Loucy (cell line): ENCODE results near the gene CLEC16A.

Experiments
- H2AFZ ChIP-seq: fragments of 200-600 bp; sonication (generic); 2 replicates; pipeline ENCODE4 v1.6.0; 2016; ENCODE audit warnings: antibody characterized with exemption, mild to moderate bottlenecking, low read length, moderate library complexity
- H3F3A ChIP-seq: fragments of 200-600 bp; 2 replicates; pipeline ENCODE4 v1.6.0; 2016; ENCODE audit warnings: antibody characterized with exemption, low read depth, mild to moderate bottlenecking
- H3K27me3 ChIP-seq: fragments of 200-600 bp; sonication (generic); 2 replicates; pipeline ENCODE4 v1.6.1; 2014; ENCODE audit warnings: low read length, mild to moderate bottlenecking; ENCODE audit not compliant: insufficient read depth, poor library complexity, severe bottlenecking
- H3K36me3 ChIP-seq: fragments of 200-600 bp; sonication (generic); 2 replicates; pipeline ENCODE4 v1.6.1; 2016; ENCODE audit warnings: low read length; ENCODE audit not compliant: insufficient read depth
- H3K4me1 ChIP-seq: fragments of 200-600 bp; sonication (generic); 2 replicates; pipeline ENCODE4 v1.5.1; 2014; ENCODE audit warnings: low read length, mild to moderate bottlenecking; ENCODE audit not compliant: insufficient read depth, poor library complexity, severe bottlenecking
- H3K4me2 ChIP-seq: fragments of 200-600 bp; sonication (generic); 2 replicates; pipeline ENCODE4 v1.6.0; 2014; ENCODE audit warnings: antibody characterized with exemption, low read length, low read depth, mild to moderate bottlenecking; ENCODE audit not compliant: poor library complexity, severe bottlenecking
- H3K4me3 ChIP-seq: fragments of 200-600 bp; sonication (generic); 2 replicates; pipeline ENCODE4 v1.5.1; 2014; ENCODE audit warnings: low read length, mild to moderate bottlenecking, mixed read lengths; ENCODE audit not compliant: poor library complexity, severe bottlenecking
- H3K79me2 ChIP-seq: fragments of 200-600 bp; sonication (generic); 2 replicates; pipeline ENCODE4 v1.6.1; 2014; ENCODE audit warnings: low read length; ENCODE audit not compliant: insufficient read depth
- H3K9ac ChIP-seq: fragments of 200-600 bp; sonication (generic); 2 replicates; pipeline ENCODE4 v1.6.0; 2014; ENCODE audit warnings: mild to moderate bottlenecking, low read depth, low read length, moderate library complexity; ENCODE audit not compliant: poor library complexity, severe bottlenecking
- H3K9me2 ChIP-seq: fragments of 200-600 bp; sonication (generic); replicated peaks from 2 replicates; pipeline ENCODE4 v1.6.1; 2016; ENCODE audit warnings: low read depth, low read length, mixed read lengths
- H3K9me3 ChIP-seq: fragments of 200-600 bp; sonication (generic); 2 replicates; pipeline ENCODE4 v1.6.1; 2014; ENCODE audit warnings: mild to moderate bottlenecking, antibody characterized with exemption, low read length, low read depth; ENCODE audit not compliant: insufficient read depth
- H4K20me1 ChIP-seq: fragments of 200-600 bp; sonication (generic); 2 replicates; pipeline ENCODE4 v1.6.0; 2014; ENCODE audit warnings: antibody characterized with exemption, low read length, mild to moderate bottlenecking; ENCODE audit not compliant: insufficient read depth, poor library complexity, severe bottlenecking
- EZH2phosphoT487 ChIP-seq: fragments of 200-600 bp; IDR thresholded peaks from 2 replicates; pipeline ENCODE4 v1.6.1; 2018; ENCODE audit warnings: antibody characterized with exemption, mild to moderate bottlenecking, moderate library complexity, borderline replicate concordance
- TF ChIP-seq, protein P1 (sequence below): fragments of 200-600 bp; sonication (generic); conservative IDR thresholded peaks from 2 replicates; pipeline ENCODE4 v1.5.1; 2014; ENCODE audit warnings: mild to moderate bottlenecking, antibody characterized with exemption, low read length

Gene CLEC16A

DNA sequence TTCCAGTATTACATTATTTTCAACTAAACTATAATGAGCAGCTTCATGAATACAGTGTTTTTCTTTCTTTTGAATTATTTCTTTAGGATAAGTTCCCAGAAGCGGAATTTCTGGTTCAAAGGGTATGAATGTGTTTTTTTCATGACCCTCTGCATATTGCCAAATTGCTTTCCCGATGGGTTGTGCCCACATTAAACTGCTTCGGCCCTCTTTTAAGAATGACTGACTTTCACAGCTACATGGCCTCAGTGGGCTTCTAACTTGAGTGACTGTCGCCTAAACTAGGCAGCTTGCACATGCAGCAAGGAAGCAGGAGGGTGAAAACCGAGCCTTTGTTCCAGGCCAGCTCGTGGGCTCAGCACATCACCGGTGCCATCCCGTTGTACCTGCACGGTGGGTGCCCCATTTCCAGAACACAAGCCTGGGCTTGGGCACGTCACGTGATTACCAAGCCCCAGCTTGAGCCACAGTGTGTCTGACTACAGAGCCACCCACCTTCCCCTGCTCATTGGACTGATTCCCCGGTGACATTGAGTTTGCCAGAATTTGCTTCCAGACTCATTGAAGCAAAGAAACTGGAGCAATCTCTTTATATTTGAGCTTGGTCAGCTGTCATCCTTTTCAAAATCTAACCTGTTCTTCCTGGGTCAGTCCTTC, 112.8 kb downstream of the CLEC16A start:
- H2AFZ ChIP-seq: no peak overlapping the region
- no peaks in the 10 kb centered on the region for H3F3A ChIP-seq
- no peaks in the 10 kb centered on the region for H3K79me2 ChIP-seq
- H3K4me2 ChIP-seq: no peak overlapping the region
- no peak overlapping the region for H3K4me3 ChIP-seq
- no peaks in the 10 kb centered on the region for H4K20me1 ChIP-seq
- H3K9me3 ChIP-seq: no peaks in the 10 kb centered on the region
- H3K9me2 ChIP-seq: no peaks in the 10 kb centered on the region
- TF ChIP-seq, protein P1, sequence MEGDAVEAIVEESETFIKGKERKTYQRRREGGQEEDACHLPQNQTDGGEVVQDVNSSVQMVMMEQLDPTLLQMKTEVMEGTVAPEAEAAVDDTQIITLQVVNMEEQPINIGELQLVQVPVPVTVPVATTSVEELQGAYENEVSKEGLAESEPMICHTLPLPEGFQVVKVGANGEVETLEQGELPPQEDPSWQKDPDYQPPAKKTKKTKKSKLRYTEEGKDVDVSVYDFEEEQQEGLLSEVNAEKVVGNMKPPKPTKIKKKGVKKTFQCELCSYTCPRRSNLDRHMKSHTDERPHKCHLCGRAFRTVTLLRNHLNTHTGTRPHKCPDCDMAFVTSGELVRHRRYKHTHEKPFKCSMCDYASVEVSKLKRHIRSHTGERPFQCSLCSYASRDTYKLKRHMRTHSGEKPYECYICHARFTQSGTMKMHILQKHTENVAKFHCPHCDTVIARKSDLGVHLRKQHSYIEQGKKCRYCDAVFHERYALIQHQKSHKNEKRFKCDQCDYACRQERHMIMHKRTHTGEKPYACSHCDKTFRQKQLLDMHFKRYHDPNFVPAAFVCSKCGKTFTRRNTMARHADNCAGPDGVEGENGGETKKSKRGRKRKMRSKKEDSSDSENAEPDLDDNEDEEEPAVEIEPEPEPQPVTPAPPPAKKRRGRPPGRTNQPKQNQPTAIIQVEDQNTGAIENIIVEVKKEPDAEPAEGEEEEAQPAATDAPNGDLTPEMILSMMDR: no peak
- TF ChIP-seq EZH2phosphoT487: no peak
- no peaks in the 10 kb centered on the region for H3K27me3 ChIP-seq
- no peaks in the 10 kb centered on the region for H3K4me1 ChIP-seq
- no peaks in the 10 kb centered on the region for H3K36me3 ChIP-seq
- H3K9ac ChIP-seq: no peak overlapping the region

DNA sequence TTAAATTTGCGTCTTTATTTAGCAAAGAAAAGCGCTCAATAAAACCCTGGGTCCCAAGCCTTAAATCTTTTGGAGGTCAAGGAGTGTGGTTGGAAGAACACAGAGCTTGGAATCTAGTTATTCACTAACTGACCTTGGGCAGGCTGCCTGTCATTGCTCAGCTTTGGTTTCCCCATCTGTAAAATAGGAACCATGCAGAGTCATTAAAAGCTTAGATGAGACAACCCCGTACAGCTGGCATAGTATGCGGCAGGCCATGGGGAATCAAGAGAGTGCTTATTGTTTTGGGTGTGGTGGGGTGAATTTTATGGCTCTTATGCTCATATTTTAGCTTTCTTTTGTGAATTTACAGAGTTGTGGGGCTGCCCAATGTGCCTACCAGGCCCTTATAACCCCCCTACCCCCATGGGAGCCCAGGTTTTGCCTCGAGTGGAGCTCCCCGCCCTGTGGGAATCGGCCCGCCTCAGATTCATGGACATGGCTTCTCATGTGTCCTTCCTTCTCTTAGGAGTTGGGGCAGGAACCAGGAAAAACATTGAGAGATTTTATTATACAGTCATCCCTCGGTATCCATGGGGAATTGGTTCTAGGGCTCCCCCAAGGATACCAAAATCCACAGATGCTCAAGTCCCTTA, 113.5 kb downstream of the CLEC16A start:
- H3F3A ChIP-seq: no peaks in the 10 kb centered on the region
- no peaks in the 10 kb centered on the region for H3K36me3 ChIP-seq
- no peaks in the 10 kb centered on the region for H3K4me1 ChIP-seq
- H3K4me3 ChIP-seq: no peak overlapping the region
- H3K79me2 ChIP-seq: no peaks in the 10 kb centered on the region
- H4K20me1 ChIP-seq: no peaks in the 10 kb centered on the region
- no peak overlapping the region for H3K9ac ChIP-seq
- H3K9me3 ChIP-seq: no peaks in the 10 kb centered on the region
- no peaks in the 10 kb centered on the region for H3K27me3 ChIP-seq
- no peaks in the 10 kb centered on the region for H3K9me2 ChIP-seq
- TF ChIP-seq EZH2phosphoT487: no peak
- TF ChIP-seq, protein P1: no peak
- H2AFZ ChIP-seq: no peak overlapping the region
- no peak overlapping the region for H3K4me2 ChIP-seq

DNA sequence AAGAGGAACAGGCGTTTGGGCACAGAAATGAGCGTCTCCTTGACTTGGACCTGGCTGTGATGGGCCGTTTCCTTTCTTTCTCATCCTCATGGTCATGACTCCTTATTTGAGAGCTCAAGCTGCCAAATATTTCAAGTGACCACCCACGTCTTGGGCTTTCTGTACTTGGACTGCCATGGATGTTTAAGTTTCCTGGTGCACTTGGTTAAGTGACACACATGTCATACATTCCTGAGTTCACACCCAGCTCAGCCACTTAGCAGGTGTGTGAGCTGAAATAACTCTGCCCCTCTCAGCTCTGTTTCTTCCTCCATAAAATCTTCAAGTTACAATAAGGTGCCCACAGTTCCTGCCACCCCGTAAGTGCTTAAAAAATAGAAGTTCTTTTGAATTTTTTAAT, 114.5 kb downstream of the CLEC16A start:
- no peaks in the 10 kb centered on the region for H3K9me2 ChIP-seq
- H3K9ac ChIP-seq: no peak overlapping the region
- no peaks in the 10 kb centered on the region for H3K4me1 ChIP-seq
- H3K79me2 ChIP-seq: no peaks in the 10 kb centered on the region
- no peak overlapping the region for H2AFZ ChIP-seq
- no peak for TF ChIP-seq EZH2phosphoT487
- TF ChIP-seq, protein P1: no peak
- H3K27me3 ChIP-seq: no peaks in the 10 kb centered on the region
- no peaks in the 10 kb centered on the region for H4K20me1 ChIP-seq
- no peaks in the 10 kb centered on the region for H3K36me3 ChIP-seq
- no peaks in the 10 kb centered on the region for H3K9me3 ChIP-seq
- H3K4me3 ChIP-seq: no peak overlapping the region
- H3F3A ChIP-seq: no peaks in the 10 kb centered on the region
- no peak overlapping the region for H3K4me2 ChIP-seq
